T47D (cell line): ENCODE measurements around the gene PARP8.
"Not testable (repeated sequence)": the region's sequence is repeated elsewhere in the genome, so short reads cannot be mapped to it uniquely, and the experiment has no call there.

Source experiments
- DNase-seq, 2 experiments: peaks; one replicate each; pipeline versions ENCODE4 v3.0.0 to v3.0.0-alpha.2; 2011 to 2012; ENCODE audit warnings: low read depth in 1 of 2, low spot score in 1 of 2
- JUND ChIP-seq: IDR thresholded peaks from 2 replicates; pipeline ENCODE4 v1.6.1; 2012; ENCODE audit warnings: low read depth
- in situ Hi-C: cut with HindIII; loops from 2 replicates; pipeline ENCODE4 v1.10.0; 2016; ENCODE audit warnings: low sequenced_read_pairs, low pct_unique_long_range_greater_than_20kb

PARP8 gene

DNA sequence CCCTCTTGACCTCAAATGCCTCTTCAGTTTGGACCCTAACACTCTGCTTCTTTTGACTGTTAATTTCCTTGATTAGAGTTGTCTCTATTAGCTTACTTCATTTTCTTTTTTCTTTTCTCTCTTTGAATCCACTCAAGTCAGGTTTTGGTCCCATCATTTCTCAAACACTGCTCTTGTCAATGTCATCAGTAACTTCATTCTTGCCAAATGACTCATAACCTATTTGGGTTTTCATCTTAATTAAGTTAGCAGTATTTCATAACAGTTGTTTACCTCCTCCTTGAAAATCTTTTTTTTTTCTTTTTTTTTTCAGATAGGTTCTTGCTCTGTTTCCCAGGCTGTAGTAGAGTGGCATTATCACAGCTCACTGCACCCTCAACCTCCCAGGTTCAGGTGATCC, 119.6 kb downstream of the PARP8 start:
- DNase-seq: no peak
- TF ChIP-seq JUND: no peak
- in situ Hi-C loops: no loop called here

GRCh38 chr5:50791813-50792212, 125.4 kb downstream of the PARP8 start:
- in situ Hi-C loops: no loop called here
- no peak for TF ChIP-seq JUND
- DNase-seq: no peak

GRCh38 chr5:50792843-50793242, 126.4 kb downstream of the PARP8 start:
- no peak for DNase-seq
- no peak for TF ChIP-seq JUND
- in situ Hi-C loops: no loop called here

DNA sequence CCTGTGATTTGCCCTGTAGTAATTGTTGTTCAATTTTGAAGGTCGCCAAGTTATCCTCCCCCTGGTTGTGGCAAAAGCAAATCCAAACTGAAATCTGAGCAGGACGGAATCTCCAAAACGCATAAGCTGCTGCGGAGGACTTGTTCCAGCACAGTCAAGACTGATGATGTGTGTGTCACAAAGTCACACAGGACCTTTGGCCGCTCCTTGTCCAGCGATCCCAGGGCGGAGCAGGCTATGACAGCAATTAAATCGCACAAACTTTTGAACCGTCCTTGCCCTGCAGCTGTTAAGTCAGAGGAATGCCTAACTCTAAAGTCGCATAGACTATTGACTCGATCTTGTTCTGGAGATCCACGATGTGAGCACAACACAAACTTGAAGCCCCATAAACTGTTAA, 128.4 kb downstream of the PARP8 start:
- TF ChIP-seq JUND: no peak
- DNase-seq: peak in 1 of 2 experiments; percentile 14
- in situ Hi-C loops: no loop called here

DNA sequence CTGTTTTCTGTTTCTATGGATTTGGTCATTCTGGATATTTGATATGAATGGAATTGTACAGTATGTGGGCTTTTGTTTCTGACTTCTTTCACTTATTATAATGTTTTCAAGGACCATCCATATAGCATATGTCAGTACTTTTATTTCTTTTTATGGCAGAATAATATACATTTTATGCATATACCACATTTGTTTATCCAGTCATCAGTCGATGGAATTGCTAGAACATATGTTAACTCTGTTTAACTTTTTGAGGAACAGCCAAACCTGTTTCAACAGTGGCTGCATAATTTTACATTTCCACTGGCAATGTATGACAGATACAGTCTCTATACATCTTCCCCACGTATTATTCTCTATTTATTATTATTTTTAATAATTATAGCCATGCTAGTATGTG, 131.6 kb downstream of the PARP8 start:
- no peak for TF ChIP-seq JUND
- DNase-seq: no peak
- in situ Hi-C loops: no loop called here

DNA sequence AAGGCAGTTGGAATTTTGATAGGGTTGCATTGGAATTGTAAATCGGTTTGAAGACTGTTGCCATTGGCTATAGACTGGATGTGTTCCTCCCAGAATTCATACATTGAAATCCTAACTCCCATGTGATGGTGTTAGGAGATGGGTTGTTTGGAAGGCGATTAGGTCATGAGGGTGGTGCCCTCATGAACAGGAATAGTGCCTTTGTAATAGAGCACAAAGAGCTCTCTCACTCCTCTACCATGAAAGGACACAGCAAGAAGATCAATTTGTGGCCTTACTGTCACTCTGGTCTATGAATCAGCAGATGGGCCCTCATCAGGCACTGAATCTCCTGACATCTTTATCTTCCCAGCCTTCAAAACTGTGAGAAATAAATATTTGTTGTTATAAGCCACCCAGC, 133.2 kb downstream of the PARP8 start:
- no peak for DNase-seq
- in situ Hi-C loops: no loop called here
- no peak for TF ChIP-seq JUND

GRCh38 chr5:50800410-50800809, 134.0 kb downstream of the PARP8 start:
- TF ChIP-seq JUND: no peak
- DNase-seq: no peak
- in situ Hi-C loops: no loop called here

DNA sequence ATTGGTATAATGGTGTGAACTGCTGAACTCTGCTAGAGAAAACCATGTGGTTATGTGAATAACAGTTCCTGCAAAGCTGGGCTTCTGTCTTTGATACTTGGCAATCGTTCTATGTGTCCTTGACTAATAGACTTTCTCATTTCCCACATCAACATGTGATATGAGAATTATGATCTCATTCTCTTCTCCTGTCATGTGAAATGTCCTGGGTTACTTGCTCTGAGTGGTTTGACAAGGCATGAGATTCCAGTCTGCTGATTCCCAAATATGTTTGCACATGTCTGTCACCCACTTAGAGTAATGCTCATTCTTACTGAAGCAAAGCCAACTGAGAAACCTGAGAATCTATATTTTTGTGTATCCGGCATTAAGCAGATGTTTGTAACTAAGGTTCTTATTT, 141.2 kb downstream of the PARP8 start:
- no peak for DNase-seq
- TF ChIP-seq JUND: no peak
- in situ Hi-C loops: no loop called here

GRCh38 chr5:50808406-50808805, 142.0 kb downstream of the PARP8 start:
- no peak for TF ChIP-seq JUND
- in situ Hi-C loops: no loop called here
- no peak for DNase-seq

GRCh38 chr5:50811746-50812145, 145.3 kb downstream of the PARP8 start:
- in situ Hi-C loops, DNase-seq: not testable (repeated sequence)

DNA sequence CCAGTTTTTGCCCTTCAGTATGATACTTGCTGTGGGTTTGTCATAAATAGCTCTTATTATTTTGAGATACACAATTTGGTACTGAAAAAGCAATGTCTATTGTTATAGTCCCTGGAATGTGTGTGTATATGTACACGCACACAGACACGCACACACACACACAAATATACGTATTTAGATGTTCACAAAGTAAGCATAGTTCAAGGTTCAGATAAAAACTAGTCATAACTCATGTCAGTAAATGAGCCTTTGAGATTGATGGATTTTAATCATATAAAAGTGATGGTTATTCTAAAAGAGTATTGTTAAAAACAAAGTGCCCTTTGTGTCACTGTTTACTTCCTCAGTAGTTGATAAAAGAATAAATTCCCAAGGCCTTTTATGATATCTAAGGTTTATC, 147.3 kb downstream of the PARP8 start:
- TF ChIP-seq JUND: no peak
- no peak for DNase-seq
- in situ Hi-C loops: no loop called here

- no peak for TF ChIP-seq JUND
- in situ Hi-C loops: no loop called here
- no peak for DNase-seq
Observed at GRCh38 chr5:50814556-50814955, 148.1 kb downstream of the PARP8 start.

DNA sequence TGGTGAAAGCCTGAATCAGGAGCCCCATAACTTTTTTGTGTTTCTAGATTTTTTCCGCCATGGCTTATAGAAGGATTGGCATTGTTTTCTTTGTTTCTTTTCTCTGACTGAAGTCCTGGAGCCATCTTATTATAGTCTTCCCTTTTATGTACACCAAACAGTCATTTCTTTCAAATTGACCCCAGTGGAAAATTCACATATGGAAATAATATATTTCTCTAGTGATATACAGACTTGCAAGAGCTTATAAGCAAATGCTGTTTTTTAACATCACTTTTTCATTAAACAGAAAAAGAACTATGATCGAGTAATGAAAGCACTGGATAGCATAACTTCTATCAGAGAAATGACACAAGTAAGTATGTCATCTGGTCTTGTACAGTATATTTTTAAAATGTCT, 155.6 kb downstream of the PARP8 start:
- in situ Hi-C loops: no loop called here
- DNase-seq: no peak
- no peak for TF ChIP-seq JUND

- in situ Hi-C loops: no loop called here
- DNase-seq: no peak
- no peak for TF ChIP-seq JUND
Observed at GRCh38 chr5:50822761-50823160, 156.3 kb downstream of the PARP8 start.

DNA sequence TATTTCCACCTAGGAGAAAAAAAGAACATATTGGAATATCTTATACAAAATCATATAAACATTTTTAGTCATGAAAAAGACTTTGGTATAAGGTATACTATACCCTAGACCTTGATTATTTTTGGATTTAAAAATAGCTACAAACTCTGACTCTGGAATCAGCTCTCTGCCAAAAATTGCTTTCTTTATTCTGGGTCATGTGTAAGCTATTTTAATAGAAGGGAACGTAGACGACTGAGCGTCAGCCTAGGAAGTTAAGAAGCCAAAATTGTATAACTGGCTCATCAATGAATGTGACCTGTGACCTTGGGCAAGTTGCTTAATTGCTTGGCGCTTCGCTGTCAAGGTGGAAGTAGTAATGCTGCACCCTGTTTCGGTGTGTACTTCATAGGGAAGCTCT, 157.1 kb downstream of the PARP8 start:
- TF ChIP-seq JUND: no peak
- in situ Hi-C loops: no loop called here
- DNase-seq: no peak
